Omental fat pad (tissue), 4 donors: Measurements from ENCODE around the gene ANXA6. TPM values are rescaled to one million over a fixed set of nuclear protein-coding genes. Genes with fewer than 3 reads are reported as not detected.
A peak's percentile ranks its signal among the peaks of the same experiment; 100 is the strongest.

Experiments
- ATAC-seq: fragments of 150-250 bp; one replicate; pipeline ENCODE4 v1.9.1; 2016; ENCODE audit warnings: mild to moderate bottlenecking, moderate library complexity; ENCODE audit not compliant: low FRiP score
- DNase-seq: peaks from one replicate; pipeline ENCODE4 v3.0.0-alpha.2; 2019; ENCODE audit warnings: low spot score
- CTCF ChIP-seq, 3 donors: fragments of 450-650 bp; IDR thresholded peaks; one replicate each; pipeline ENCODE4 v1.5.1; 2016 to 2017; ENCODE audit warnings: antibody characterized with exemption in 3 of 3, mild to moderate bottlenecking in 3 of 3, moderate library complexity in 2 of 3
- total RNA-seq, 4 donors: library from RNA; depleted of rRNA; stranded (reverse); fragments of >200 nt; gene quantifications; one replicate each; pipeline ENCODE4 v1.1.0, GENCODE V29; 2016

ANXA6 gene
- total RNA-seq, 4 donors from 2014 or later: 216 to 505 (median 379) TPM

GRCh38 chr5:151153300-151153699, 4.3 kb downstream of the ANXA6 start:
- no peak for ATAC-seq
- no peak for DNase-seq
- TF ChIP-seq CTCF (IDR thresholded peaks at IDR 0.05): no peak

- no peak for TF ChIP-seq CTCF (IDR thresholded peaks at IDR 0.05)
- DNase-seq: no peak
- no peak for ATAC-seq
Observed at GRCh38 chr5:151151793-151152192, 5.8 kb downstream of the ANXA6 start.

DNA sequence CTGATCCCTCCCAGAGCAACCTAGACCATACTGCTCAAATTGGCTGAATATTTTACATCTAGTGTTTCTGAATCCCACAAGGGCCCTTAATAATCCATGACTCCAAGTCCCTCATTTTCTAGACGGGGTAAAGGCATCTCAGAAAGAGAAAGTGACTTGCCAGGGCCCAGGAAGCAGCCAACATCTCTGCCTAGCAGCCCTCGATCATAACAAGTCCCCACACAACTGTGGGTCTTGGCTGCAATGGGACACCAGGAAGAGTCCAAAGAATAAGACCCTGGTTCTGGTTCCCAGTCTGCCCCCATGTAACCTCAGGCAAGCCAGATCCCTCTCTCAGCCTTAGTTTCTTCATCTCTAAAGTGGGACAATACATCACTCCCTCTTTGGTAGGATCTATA, 6.3 kb downstream of the ANXA6 start:
- no peak for TF ChIP-seq CTCF (IDR thresholded peaks at IDR 0.05)
- no peak for ATAC-seq
- no peak for DNase-seq

DNA sequence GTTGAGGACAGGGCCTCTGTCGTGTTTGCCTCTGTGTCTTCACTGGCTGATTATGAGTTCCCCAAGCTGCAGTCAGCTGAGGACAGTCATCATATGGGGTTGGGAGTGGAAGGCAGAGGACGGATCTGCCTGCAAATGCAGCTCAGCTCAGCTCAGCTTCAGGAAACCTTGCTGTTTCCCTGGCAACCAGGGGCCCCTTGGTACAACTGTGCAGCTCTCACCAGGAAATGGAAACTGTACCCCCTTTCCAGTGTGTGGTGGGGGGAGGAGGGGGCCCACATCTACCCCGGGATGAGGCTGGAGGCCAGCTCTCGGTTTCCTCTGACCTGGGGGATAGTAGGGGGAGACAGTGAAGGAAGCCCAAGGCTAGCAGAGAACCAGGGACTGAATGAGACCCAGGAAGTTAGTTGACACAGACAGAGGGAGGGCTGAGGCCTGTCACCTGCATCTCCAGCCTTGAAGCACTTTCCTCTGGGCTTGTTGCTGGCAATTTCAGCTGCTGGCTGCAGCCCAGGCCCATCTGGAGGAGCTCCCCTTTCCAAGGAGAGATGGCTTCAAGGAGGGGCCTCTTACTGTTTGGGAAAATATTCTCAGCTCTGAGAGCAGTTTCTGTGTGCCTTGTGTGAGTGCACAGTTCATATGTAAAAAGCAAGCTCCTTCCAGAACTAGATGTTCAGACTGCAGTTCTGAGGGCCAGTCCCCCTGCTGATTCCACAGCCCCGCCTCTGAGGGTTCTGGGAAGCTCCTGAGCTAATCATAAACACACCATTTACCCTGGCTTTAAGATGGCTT, 6.9 kb downstream of the ANXA6 start:
- no peak for DNase-seq
- no peak for TF ChIP-seq CTCF (IDR thresholded peaks at IDR 0.05)
- peak; percentile 24 for ATAC-seq

- ATAC-seq (no peak), DNase-seq (no peak)
Observed at GRCh38 chr5:151148583-151148982, 9.0 kb downstream of the ANXA6 start.

GRCh38 chr5:151147033-151147432, 10.5 kb downstream of the ANXA6 start:
- no peak for DNase-seq
- ATAC-seq: no peak
- TF ChIP-seq CTCF (IDR thresholded peaks at IDR 0.05): no peak

More at GRCh38 chr5:151148583-151148982, 9.0 kb downstream of the ANXA6 start:
- TF ChIP-seq CTCF (IDR thresholded peaks at IDR 0.05): no peak

DNA sequence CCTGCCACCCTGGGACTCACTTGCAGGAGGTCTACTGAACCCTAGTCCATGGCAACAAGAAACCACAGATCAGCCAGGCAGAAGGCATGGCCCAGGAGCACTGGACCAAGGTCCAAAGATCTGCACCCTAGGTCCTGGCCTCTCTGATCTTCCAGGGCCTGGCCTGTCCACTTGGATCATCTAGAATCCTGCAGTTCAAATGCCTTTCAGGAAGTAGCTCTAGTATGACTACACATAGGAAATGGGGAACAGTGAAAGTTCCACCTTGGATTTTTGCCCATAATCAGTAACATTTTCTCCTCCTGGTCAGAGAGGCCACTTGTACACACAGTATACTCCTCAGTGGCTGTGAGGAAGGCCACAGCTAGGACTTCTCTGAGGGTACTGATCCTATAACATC, 11.5 kb downstream of the ANXA6 start:
- no peak for ATAC-seq
- TF ChIP-seq CTCF (IDR thresholded peaks at IDR 0.05): no peak
- DNase-seq: no peak
